Thoracic aorta (tissue), 2 donors: Measurements from ENCODE around the gene AGRP. TPM values are rescaled to one million over a fixed set of nuclear protein-coding genes. Genes with fewer than 3 reads are reported as not detected.

ENCODE experiments used
- ATAC-seq: fragments of 150-250 bp; one replicate; pipeline ENCODE4 v1.8.0; 2017; ENCODE audit warnings: low read depth; ENCODE audit not compliant: insufficient number of reproducible peaks, low FRiP score
- DNase-seq: peaks from one replicate; pipeline ENCODE4 v3.0.0-alpha.2; 2020; ENCODE audit warnings: low spot score
- H3K27ac ChIP-seq, 2 donors: fragments of 200-600 bp; sonication (generic); 1 replicate in 1 of 2; 2 replicates in 1 of 2; pipeline ENCODE4 v1.5.1; 2016; ENCODE audit warnings: mild to moderate bottlenecking in 2 of 2, moderate library complexity in 2 of 2
- H3K27me3 ChIP-seq: fragments of 200-600 bp; sonication (generic); replicated peaks from 2 replicates; pipeline ENCODE4 v1.6.0; 2016; ENCODE audit warnings: mild to moderate bottlenecking; ENCODE audit not compliant: insufficient read depth
- H3K36me3 ChIP-seq: fragments of 200-600 bp; sonication (generic); one replicate; pipeline ENCODE4 v1.5.1; 2016
- H3K4me1 ChIP-seq, 2 donors: fragments of 200-600 bp; sonication (generic); 1 replicate in 1 of 2; 2 replicates in 1 of 2; pipeline versions ENCODE4 v1.5.1 to v1.6.0; 2016; ENCODE audit warnings: low read depth in 2 of 2, mild to moderate bottlenecking in 1 of 2; ENCODE audit not compliant: control insufficient read depth in 1 of 2
- H3K4me3 ChIP-seq: fragments of 200-600 bp; sonication (generic); 2 replicates; pipeline ENCODE4 v1.5.1; 2016; ENCODE audit warnings: mild to moderate bottlenecking
- H3K9me3 ChIP-seq: fragments of 200-600 bp; sonication (generic); 2 replicates; pipeline ENCODE4 v1.5.1; 2016
- total RNA-seq, 2 donors: library from RNA; depleted of rRNA; stranded (reverse); fragments of >200 nt; gene quantifications; one replicate each; pipeline versions ENCODE4 v1.1.0 to v1.2.3, GENCODE V29; 2016
- TF ChIP-seq, protein P1 (sequence below): fragments of 200-600 bp; sonication (generic); IDR thresholded peaks from one replicate; pipeline ENCODE4 v1.5.1; 2019; ENCODE audit warnings: antibody characterized with exemption

AGRP gene
- total RNA-seq, 2 donors from 2014 or later, result not detected

DNA sequence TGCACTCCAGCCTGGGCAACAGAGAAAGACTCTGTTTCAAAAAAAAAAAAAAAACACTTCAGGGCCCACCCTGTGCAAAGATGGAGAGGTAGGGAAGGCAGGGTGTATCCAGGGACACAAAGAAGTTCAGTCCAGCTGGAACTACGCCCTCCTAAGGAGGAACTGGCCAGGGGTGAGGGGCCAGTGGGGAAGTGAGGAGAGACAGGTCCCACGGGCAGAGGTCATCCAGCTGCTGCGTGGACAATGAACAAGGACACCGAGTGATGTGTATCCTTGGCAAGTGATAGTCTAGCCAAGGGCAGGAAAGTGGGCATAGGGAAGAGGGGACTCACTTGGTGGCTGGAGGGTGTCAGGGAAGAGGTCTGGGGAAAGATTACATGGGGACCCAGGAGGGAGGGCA, 35.9 kb upstream of the AGRP start:
- H3K36me3 ChIP-seq, result no peaks in the 10 kb centered on the region
- TF ChIP-seq, protein P1, sequence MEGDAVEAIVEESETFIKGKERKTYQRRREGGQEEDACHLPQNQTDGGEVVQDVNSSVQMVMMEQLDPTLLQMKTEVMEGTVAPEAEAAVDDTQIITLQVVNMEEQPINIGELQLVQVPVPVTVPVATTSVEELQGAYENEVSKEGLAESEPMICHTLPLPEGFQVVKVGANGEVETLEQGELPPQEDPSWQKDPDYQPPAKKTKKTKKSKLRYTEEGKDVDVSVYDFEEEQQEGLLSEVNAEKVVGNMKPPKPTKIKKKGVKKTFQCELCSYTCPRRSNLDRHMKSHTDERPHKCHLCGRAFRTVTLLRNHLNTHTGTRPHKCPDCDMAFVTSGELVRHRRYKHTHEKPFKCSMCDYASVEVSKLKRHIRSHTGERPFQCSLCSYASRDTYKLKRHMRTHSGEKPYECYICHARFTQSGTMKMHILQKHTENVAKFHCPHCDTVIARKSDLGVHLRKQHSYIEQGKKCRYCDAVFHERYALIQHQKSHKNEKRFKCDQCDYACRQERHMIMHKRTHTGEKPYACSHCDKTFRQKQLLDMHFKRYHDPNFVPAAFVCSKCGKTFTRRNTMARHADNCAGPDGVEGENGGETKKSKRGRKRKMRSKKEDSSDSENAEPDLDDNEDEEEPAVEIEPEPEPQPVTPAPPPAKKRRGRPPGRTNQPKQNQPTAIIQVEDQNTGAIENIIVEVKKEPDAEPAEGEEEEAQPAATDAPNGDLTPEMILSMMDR, result no peak
- DNase-seq (no peak), ATAC-seq (no peak)
- no peak overlapping the region for H3K4me3 ChIP-seq
- H3K27ac ChIP-seq, result no peak overlapping the region
- H3K27me3 ChIP-seq, result no peaks in the 10 kb centered on the region
- peaks cover 0 to 4% of the 10 kb centered on the region in 2 donors for H3K4me1 ChIP-seq
- no peaks in the 10 kb centered on the region for H3K9me3 ChIP-seq

DNA sequence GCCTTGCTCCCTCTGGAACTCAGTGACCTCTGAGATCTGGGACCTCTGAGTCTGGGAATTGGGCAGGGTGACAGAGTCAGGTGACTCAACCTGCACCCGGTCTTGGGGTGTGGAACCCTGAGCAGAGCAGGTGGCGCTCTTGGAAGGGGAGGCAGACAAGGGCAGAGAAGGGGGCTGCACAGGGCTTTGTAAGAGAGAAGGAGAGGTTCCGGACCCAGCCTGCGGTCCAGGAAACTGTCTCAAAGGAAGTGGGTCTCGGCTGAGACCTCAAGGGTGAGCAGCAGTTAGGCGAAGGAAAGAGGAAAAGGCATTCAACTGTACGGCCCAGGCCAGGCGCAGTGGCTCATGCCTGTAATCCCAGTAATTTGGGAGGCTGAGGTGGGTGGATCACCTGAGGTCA, 35.3 kb upstream of the AGRP start:
- H3K27ac ChIP-seq, result no peak overlapping the region
- no peak overlapping the region for H3K4me3 ChIP-seq

DNA sequence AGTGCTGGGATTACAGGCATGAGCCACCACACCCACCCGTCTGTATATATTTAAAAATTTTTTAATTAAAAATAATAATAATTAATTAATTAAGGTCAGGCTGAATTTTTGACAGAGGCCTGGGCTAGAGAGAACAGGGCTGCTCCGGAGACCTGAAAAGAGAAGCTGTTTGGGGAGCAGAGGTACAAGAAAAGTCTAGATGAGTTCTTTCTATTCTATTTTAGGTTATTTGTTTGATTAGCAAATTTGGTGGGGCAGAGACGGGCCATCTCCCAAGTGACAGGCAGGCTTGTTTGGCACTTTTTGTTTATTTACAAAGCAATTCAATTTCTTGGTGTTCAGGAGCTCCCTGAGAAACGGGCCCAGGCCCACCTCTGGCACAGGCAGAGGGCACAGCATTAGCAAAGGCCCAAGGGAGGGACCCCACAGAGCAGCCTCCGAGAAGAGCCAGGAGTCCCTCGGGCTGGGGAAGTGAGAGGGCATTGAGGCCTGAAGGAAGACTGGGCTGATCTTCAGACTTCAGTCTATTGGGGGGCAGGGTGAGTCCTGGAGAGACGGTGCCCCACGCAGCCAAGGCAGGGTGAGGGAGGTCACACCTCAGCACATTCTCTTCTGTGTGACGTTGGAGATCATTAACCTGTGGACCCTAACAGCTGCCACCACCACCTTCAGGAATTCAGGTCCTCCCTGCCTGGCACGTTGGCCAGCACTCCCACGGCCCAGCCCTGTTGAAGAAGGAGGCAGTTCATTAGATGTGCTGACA, 34.5 kb upstream of the AGRP start:
- DNase-seq (no peak), ATAC-seq (no peak)
- H3K4me3 ChIP-seq, result no peak overlapping the region
- no peaks in the 10 kb centered on the region for H3K9me3 ChIP-seq
- no peaks in the 10 kb centered on the region for H3K36me3 ChIP-seq
- H3K27ac ChIP-seq, result no peak overlapping the region
- no peaks in the 10 kb centered on the region for H3K27me3 ChIP-seq
- peaks cover 0 to 4% of the 10 kb centered on the region in 2 donors for H3K4me1 ChIP-seq
- TF ChIP-seq, protein P1, result no peak

More for the DNA sequence above, 35.3 kb upstream of the AGRP start:
- Histone ChIP-seq H3K27me3 (no peaks in the 10 kb centered on the region), H3K36me3 (no peaks in the 10 kb centered on the region), H3K4me1 (peaks cover 0 to 4% of the 10 kb centered on the region in 2 donors), H3K9me3 (no peaks in the 10 kb centered on the region)
- DNase-seq, result no peak
- no peak for ATAC-seq
- TF ChIP-seq, protein P1, result no peak

DNA sequence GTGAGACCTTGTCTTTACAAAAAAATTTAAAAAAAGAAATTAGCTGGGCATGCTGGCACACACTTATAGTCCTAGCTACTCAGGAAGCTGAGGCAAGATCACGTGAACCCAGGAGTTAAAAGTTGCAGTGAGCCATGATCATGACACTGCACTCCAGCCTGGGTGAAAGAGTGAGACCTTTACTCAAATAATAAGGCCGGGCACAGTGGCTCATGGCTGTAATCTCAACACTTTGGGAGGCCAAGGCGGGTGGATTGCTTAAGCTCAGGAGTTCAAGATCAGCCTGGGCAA, 33.8 kb upstream of the AGRP start:
- Histone ChIP-seq H3K4me1 (peaks cover 0 to 4% of the 10 kb centered on the region in 2 donors), H3K4me3 (no peak overlapping the region), H3K36me3 (no peaks in the 10 kb centered on the region), H3K9me3 (no peaks in the 10 kb centered on the region), H3K27ac (no peak overlapping the region), H3K27me3 (no peaks in the 10 kb centered on the region)
- DNase-seq (no peak), ATAC-seq (no peak)
- TF ChIP-seq, protein P1, result no peak

DNA sequence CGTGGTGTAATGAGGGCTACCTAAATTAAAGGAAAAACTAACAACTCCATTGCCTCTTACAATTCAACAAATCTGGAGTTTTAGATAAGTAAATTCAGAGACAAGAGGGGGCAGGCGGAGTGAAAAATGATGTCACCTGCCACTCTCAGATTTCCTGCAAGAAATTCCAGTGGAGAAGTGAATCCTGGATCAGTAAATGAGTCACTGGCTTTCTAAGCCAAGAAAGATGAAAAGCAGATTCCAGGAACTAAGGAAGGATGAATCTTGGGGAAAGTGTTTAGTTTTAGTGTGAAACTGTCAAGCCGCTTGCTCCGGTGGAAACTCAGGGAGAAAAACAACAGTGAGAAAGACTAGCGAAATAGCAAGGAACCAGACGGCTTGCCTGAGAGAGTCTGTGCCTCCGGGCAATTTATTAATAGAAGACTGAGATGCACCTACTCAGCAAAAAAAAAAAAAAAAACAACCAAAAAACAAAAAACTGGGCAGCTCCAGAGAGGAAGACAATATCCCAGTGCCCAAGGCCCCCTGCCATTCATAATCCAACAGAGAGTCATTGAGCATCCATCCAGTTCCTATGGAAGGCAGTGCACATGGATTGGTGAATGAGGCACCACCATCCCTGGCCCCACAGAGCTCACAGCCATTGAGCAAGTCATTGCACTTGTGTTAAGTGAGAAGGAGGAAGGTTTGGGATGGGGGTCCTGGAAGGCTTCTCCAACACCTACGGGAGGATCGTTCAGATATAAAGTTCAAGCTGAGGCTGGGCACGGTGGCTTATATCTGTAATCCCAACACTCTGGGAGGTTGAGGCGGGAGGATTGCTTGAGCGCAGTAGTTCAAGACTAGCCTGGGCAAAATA, 33.2 kb upstream of the AGRP start:
- Histone ChIP-seq H3K27ac (no peak overlapping the region), H3K4me3 (no peak overlapping the region), H3K4me1 (no peaks in the 10 kb centered on the region), H3K9me3 (no peaks in the 10 kb centered on the region), H3K36me3 (no peaks in the 10 kb centered on the region), H3K27me3 (no peaks in the 10 kb centered on the region)
- ATAC-seq (no peak), DNase-seq (no peak)
- TF ChIP-seq, protein P1, result no peak
